DMS153 treated with DMSO at 0.1 percent for 48 hours (cell line): Measurements from ENCODE around the gene PIP4K2A.
"Not testable (repeated sequence)": the region's sequence is repeated elsewhere in the genome, so short reads cannot be mapped to it uniquely, and the experiment has no call there.

Source experiments
- DNase-seq: peaks from one replicate; lab custom pipeline; 2025; ENCODE audit not compliant: unreplicated experiment; lab: John Stamatoyannopoulos, UW

PIP4K2A gene

GRCh38 chr10:22714479-22715289 is at the start of gene PIP4K2A:
PIP4K2A (minus strand) TSS chr10:22714578; CDS start chr10:22714326, 252 bp downstream.
- DNase-seq, result no peak

- DNase-seq, result no peak
Measured at GRCh38 chr10:22761569-22762220, 47.3 kb upstream of the PIP4K2A start.

- DNase-seq, result no peak
Measured at GRCh38 chr10:22760025-22760424, 45.6 kb upstream of the PIP4K2A start.

- no peak for DNase-seq
Measured at GRCh38 chr10:22758867-22759266, 44.5 kb upstream of the PIP4K2A start.

- no peak for DNase-seq
Measured at GRCh38 chr10:22754296-22754695, 39.9 kb upstream of the PIP4K2A start.

- no peak for DNase-seq
Measured at GRCh38 chr10:22753786-22754185, 39.4 kb upstream of the PIP4K2A start.

- DNase-seq, result no peak
Measured at GRCh38 chr10:22752272-22752889, 38.0 kb upstream of the PIP4K2A start.

GRCh38 chr10:22750131-22750530 is 35.8 kb upstream of the PIP4K2A start:
- no peak for DNase-seq

- not testable (repeated sequence) for DNase-seq
Measured at GRCh38 chr10:22744858-22745257, 30.5 kb upstream of the PIP4K2A start.

- no peak for DNase-seq
Measured at GRCh38 chr10:22742678-22743077, 28.3 kb upstream of the PIP4K2A start.

- not testable (repeated sequence) for DNase-seq
Measured at GRCh38 chr10:22741631-22742030, 27.3 kb upstream of the PIP4K2A start.

- DNase-seq, result no peak
Measured at GRCh38 chr10:22740180-22740579, 25.8 kb upstream of the PIP4K2A start.

- DNase-seq, result no peak
Measured at GRCh38 chr10:22737587-22737986, 23.2 kb upstream of the PIP4K2A start.

GRCh38 chr10:22736134-22736533 is 21.8 kb upstream of the PIP4K2A start:
- no peak for DNase-seq

- DNase-seq, result no peak
Measured at GRCh38 chr10:22733992-22734391, 19.6 kb upstream of the PIP4K2A start.

GRCh38 chr10:22727663-22728062 is 13.3 kb upstream of the PIP4K2A start:
- no peak for DNase-seq

GRCh38 chr10:22727112-22727511 is 12.7 kb upstream of the PIP4K2A start:
- no peak for DNase-seq

- DNase-seq, result no peak
Measured at GRCh38 chr10:22724773-22725172, 10.4 kb upstream of the PIP4K2A start.

GRCh38 chr10:22723783-22724182 is 9.4 kb upstream of the PIP4K2A start:
- no peak for DNase-seq

- DNase-seq, result no peak
Measured at GRCh38 chr10:22723343-22723779, 9.0 kb upstream of the PIP4K2A start.

GRCh38 chr10:22722626-22723169 is 8.3 kb upstream of the PIP4K2A start:
- DNase-seq, result no peak

GRCh38 chr10:22720667-22721066 is 6.3 kb upstream of the PIP4K2A start:
- DNase-seq, result no peak
